ENCODE measurements around the gene PDIK1L. TPM values are rescaled to one million over a fixed set of nuclear protein-coding genes. Genes with fewer than 3 reads are reported as not detected.

The PDIK1L gene
- total RNA-seq, 1 experiment from 2014 or later: 5.6 TPM

DNA sequence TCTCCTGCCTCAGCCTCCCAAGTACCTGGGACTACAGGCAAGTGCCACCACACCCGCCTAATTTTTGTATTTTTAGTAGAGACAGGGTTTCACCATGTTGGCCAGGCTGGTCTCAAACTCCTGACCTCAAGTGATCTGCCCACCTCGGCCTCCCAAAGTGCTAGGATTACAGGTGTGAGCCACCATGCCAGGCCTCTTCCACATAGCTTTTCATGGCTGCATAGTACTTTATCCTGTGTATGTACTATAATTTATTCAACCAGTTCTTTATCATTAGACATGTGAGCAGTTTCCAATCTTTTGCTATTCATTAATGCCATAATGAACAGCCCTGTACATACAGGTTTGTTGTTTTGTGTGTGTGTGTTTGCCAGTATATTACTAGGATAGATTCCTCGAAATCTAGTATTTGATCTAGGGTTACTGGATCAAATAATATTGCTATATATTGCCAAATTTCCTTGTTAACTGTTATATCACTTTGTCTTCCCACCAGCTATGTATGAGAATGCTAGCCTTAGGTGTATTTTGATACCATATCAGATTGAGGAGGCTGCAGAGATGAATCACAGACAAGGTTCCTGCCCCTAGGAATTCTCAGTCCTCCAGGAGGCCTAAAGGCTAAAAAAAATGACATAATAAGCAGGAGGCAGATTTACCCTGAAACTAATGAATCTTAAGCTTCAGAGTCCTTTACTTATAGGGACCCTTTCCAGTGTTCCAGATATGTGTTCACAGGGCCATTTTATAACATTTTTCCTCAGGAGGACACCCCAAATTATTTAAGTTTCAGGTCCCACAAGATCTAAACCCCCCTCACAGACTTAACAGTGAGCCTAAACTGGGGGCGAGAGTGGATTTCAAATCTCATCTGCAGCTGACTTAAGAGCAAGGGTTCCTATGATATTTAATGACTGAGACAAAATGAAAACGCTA, 2.1 kb upstream of the PDIK1L start:
- Histone ChIP-seq H4K8ac (replicated peaks; ENCODE audit: insufficient read length, low read depth, low read length) (no peak overlapping the region), H2AK5ac (ENCODE audit: insufficient read length, low read length) (no peak overlapping the region), H3K56ac (ENCODE audit: insufficient read length, low read depth, low read length) (no peak overlapping the region), H3K9ac (ENCODE audit: extremely low read depth, insufficient read length, low read length) (no peak overlapping the region), H2BK20ac (ENCODE audit: low read depth, low read length, poor library complexity, severe bottlenecking) (no peak overlapping the region), H4K91ac (ENCODE audit: insufficient read length, low read depth, low read length) (no peak overlapping the region), H3K4me2 (ENCODE audit: insufficient read depth, insufficient read length, low read length) (no peak overlapping the region), H3K4me1 (ENCODE audit: insufficient read depth, low read length) (no peaks in the 10 kb centered on the region), H4K5ac (ENCODE audit: insufficient read length, low read depth, low read length) (no peak overlapping the region), H3K27ac (ENCODE audit: insufficient read length, low read depth, low read length) (no peak overlapping the region), H3K9me3 (ENCODE audit: control insufficient read depth, low read depth, low read length) (no peaks in the 10 kb centered on the region), H3K23me2 (ENCODE audit: insufficient read length, low read depth, low read length, poor library complexity, severe bottlenecking) (peaks cover 11% of the 10 kb centered on the region), H3K23ac (ENCODE audit: insufficient read length, low read depth, low read length) (no peak overlapping the region), H2BK12ac (ENCODE audit: insufficient read length, low read depth, low read length) (no peak overlapping the region), H3K27me3 (ENCODE audit: insufficient read depth, low read length) (no peaks in the 10 kb centered on the region), H3K18ac (ENCODE audit: insufficient read length, low read depth, low read length) (no peak overlapping the region), H2AFZ (ENCODE audit: low read length) (no peak overlapping the region), H4K20me1 (ENCODE audit: control insufficient read depth, insufficient read depth, insufficient read length) (no peaks in the 10 kb centered on the region), H2BK15ac (ENCODE audit: low read depth, low read length) (no peak overlapping the region), H3K4ac (ENCODE audit: low read depth, low read length) (no peak overlapping the region), H2BK120ac (ENCODE audit: low read depth, low read length, poor library complexity, severe bottlenecking) (no peak overlapping the region), H3K14ac (ENCODE audit: insufficient read depth, low read length) (no peak overlapping the region), H3K79me1 (ENCODE audit: insufficient read depth, low read depth, low read length, poor library complexity, severe bottlenecking) (no peaks in the 10 kb centered on the region), H3T11ph (ENCODE audit: low read length) (no peak overlapping the region), H3K79me2 (ENCODE audit: insufficient read depth, low read length) (no peaks in the 10 kb centered on the region), H2BK5ac (ENCODE audit: insufficient read length, low read length) (no peak overlapping the region)
- DNase-seq: peak; percentile 2
- no peak overlapping the region for H3K27ac Mint-ChIP-seq
- peaks cover 2 to 6% (median 5%) of the 10 kb centered on the region in 3 experiments; a peak in 5 of 7 replicates for H3K36me3 Mint-ChIP-seq (ENCODE audit: insufficient read depth in 1 of 3, low read depth in 3 of 3)
- peaks cover 0 to 2% of the 10 kb centered on the region in 2 experiments; a peak in 1 of 5 replicates for H3K9me3 Mint-ChIP-seq
- H3K27me3 Mint-ChIP-seq (ENCODE audit: low read depth): peaks cover 18% of the 10 kb centered on the region
- no CpG with 5 or more reads among the region's 5 CpGs for WGBS (ENCODE audit: extremely low coverage, insufficient read length, low lambda C conversion rate)
- H3K4me1 Mint-ChIP-seq: peaks cover 21 to 25% of the 10 kb centered on the region in 2 experiments
- TF ChIP-seq, protein P1, sequence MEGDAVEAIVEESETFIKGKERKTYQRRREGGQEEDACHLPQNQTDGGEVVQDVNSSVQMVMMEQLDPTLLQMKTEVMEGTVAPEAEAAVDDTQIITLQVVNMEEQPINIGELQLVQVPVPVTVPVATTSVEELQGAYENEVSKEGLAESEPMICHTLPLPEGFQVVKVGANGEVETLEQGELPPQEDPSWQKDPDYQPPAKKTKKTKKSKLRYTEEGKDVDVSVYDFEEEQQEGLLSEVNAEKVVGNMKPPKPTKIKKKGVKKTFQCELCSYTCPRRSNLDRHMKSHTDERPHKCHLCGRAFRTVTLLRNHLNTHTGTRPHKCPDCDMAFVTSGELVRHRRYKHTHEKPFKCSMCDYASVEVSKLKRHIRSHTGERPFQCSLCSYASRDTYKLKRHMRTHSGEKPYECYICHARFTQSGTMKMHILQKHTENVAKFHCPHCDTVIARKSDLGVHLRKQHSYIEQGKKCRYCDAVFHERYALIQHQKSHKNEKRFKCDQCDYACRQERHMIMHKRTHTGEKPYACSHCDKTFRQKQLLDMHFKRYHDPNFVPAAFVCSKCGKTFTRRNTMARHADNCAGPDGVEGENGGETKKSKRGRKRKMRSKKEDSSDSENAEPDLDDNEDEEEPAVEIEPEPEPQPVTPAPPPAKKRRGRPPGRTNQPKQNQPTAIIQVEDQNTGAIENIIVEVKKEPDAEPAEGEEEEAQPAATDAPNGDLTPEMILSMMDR (conservative IDR thresholded peaks at IDR 0.05): no peak
- peak overlapping the region; percentile 86 to 97 for H3K4me3 Mint-ChIP-seq
